SKM-1 (cell line): ENCODE measurements around the gene CHRNA4.
"Not testable (repeated sequence)": the region's sequence is repeated elsewhere in the genome, so short reads cannot be mapped to it uniquely, and the experiment has no call there.

Experiments used
- DNase-seq: peaks from one replicate; lab custom pipeline; 2025; ENCODE audit not compliant: unreplicated experiment; lab: John Stamatoyannopoulos, UW

Gene CHRNA4

GRCh38 chr20:63311186-63311832 lies 49.8 kb downstream of the CHRNA4 start:
- no peak for DNase-seq

GRCh38 chr20:63310265-63310991 lies 50.7 kb downstream of the CHRNA4 start:
- no peak for DNase-seq

GRCh38 chr20:63309261-63310071 lies 51.7 kb downstream of the CHRNA4 start:
- DNase-seq, result no peak

GRCh38 chr20:63308218-63308911 lies 52.8 kb downstream of the CHRNA4 start:
- DNase-seq, result no peak

- no peak for DNase-seq
Observed at GRCh38 chr20:63307538-63308217, 53.5 kb downstream of the CHRNA4 start.

- DNase-seq, result no peak
Observed at GRCh38 chr20:63306673-63307537, 54.2 kb downstream of the CHRNA4 start.

GRCh38 chr20:63305933-63306672 lies 55.0 kb downstream of the CHRNA4 start:
- not testable (repeated sequence) for DNase-seq

- DNase-seq, result no peak
Observed at GRCh38 chr20:63305393-63305792, 55.8 kb downstream of the CHRNA4 start.

GRCh38 chr20:63303095-63303666 lies 58.0 kb downstream of the CHRNA4 start:
- DNase-seq, result no peak

GRCh38 chr20:63301671-63302070 lies 59.5 kb downstream of the CHRNA4 start:
- no peak for DNase-seq

GRCh38 chr20:63298731-63299312 lies 62.3 kb downstream of the CHRNA4 start:
- DNase-seq, result no peak

GRCh38 chr20:63297796-63298572 lies 63.2 kb downstream of the CHRNA4 start:
- no peak for DNase-seq

GRCh38 chr20:63297371-63297781 lies 63.8 kb downstream of the CHRNA4 start:
- no peak for DNase-seq

GRCh38 chr20:63296531-63297299 lies 64.4 kb downstream of the CHRNA4 start:
- DNase-seq, result no peak

GRCh38 chr20:63295846-63296245 lies 65.3 kb downstream of the CHRNA4 start:
- no peak for DNase-seq

- no peak for DNase-seq
Observed at GRCh38 chr20:63295422-63295821, 65.7 kb downstream of the CHRNA4 start.

GRCh38 chr20:63295018-63295417 lies 66.1 kb downstream of the CHRNA4 start:
- no peak for DNase-seq
